Activated T-cell treated with anti-CD3 and anti-CD28 coated beads, Interleukin-2, amount 50 U/mL, for 72 hours (primary cell): ENCODE results near the gene LRRFIP1. TPM values are rescaled to one million over a fixed set of nuclear protein-coding genes. Genes with fewer than 3 reads are reported as not detected.
A peak's percentile ranks its signal among the peaks of the same experiment; 100 is the strongest.

Experiments
- ATAC-seq, 2 donors: fragments of 150-1000 bp; cut with Tn5 transposase; replicated peaks in 1 of 2; 2 replicates each; pipeline ENCODE4 v1.10.0; 2021; ENCODE audit warnings: moderate library complexity in 2 of 2, mild to moderate bottlenecking in 1 of 2
- DNase-seq, 2 donors: peaks; one replicate each; pipeline ENCODE4 v3.0.0; 2021 to 2022; ENCODE audit warnings: mixed read lengths in 1 of 2
- H3K27ac Mint-ChIP-seq: one replicate; pipeline ENCODE4 v1.8.0; 2022; ENCODE audit warnings: mild to moderate bottlenecking, moderate library complexity, mixed read lengths
- H3K27me3 Mint-ChIP-seq: one replicate; pipeline ENCODE4 v1.8.0; 2022; ENCODE audit warnings: low read depth, mixed read lengths
- H3K36me3 Mint-ChIP-seq, 2 donors: one replicate each; pipeline ENCODE4 v1.8.0; 2022; ENCODE audit warnings: mixed read lengths in 2 of 2, mild to moderate bottlenecking in 1 of 2; ENCODE audit not compliant: insufficient read depth in 2 of 2
- H3K4me1 Mint-ChIP-seq: one replicate; pipeline ENCODE4 v1.8.0; 2022; ENCODE audit warnings: low read depth, mixed read lengths
- H3K4me3 Mint-ChIP-seq, 2 donors: one replicate each; pipeline ENCODE4 v1.8.0; 2022; ENCODE audit warnings: mild to moderate bottlenecking in 2 of 2, mixed read lengths in 2 of 2, moderate library complexity in 2 of 2
- H3K9me3 Mint-ChIP-seq, 2 donors: one replicate each; pipeline ENCODE4 v1.8.0; 2022; ENCODE audit warnings: mixed read lengths in 2 of 2
- total RNA-seq, 2 donors: library from RNA; stranded (reverse); gene quantifications; one replicate each; pipeline ENCODE4 v1.2.3, GENCODE V29; 2022

The LRRFIP1 gene
- total RNA-seq, 2 donors from 2014 or later = 198 to 239 TPM

- H3K4me3 Mint-ChIP-seq = no peak overlapping the region
- no peaks in the 10 kb centered on the region for H3K9me3 Mint-ChIP-seq
- DNase-seq = no peak
- ATAC-seq = no peak
- H3K27me3 Mint-ChIP-seq = no peaks in the 10 kb centered on the region
- peak overlapping the region; percentile 89 for H3K27ac Mint-ChIP-seq
- H3K4me1 Mint-ChIP-seq = peaks cover 55% of the 10 kb centered on the region
- peaks cover 3 to 15% of the 10 kb centered on the region in 2 donors for H3K36me3 Mint-ChIP-seq
Observed at GRCh38 chr2:237711458-237712150, 84.2 kb downstream of the LRRFIP1 start.

GRCh38 chr2:237712477-237713377, 85.3 kb downstream of the LRRFIP1 start:
- peaks cover 55% of the 10 kb centered on the region for H3K4me1 Mint-ChIP-seq
- H3K36me3 Mint-ChIP-seq = peaks cover 3 to 13% of the 10 kb centered on the region in 2 donors
- peak in 1 of 2 donors; percentile 11 for ATAC-seq
- H3K9me3 Mint-ChIP-seq = no peaks in the 10 kb centered on the region
- H3K4me3 Mint-ChIP-seq = no peak overlapping the region
- DNase-seq = no peak
- peak overlapping the region; percentile 56 for H3K27ac Mint-ChIP-seq
- no peaks in the 10 kb centered on the region for H3K27me3 Mint-ChIP-seq

GRCh38 chr2:237714690-237715458, 87.5 kb downstream of the LRRFIP1 start:
- peaks cover 49% of the 10 kb centered on the region for H3K4me1 Mint-ChIP-seq
- peak overlapping the region; percentile 56 for H3K27ac Mint-ChIP-seq
- peaks cover 3 to 17% of the 10 kb centered on the region in 2 donors for H3K36me3 Mint-ChIP-seq
- no peak for ATAC-seq
- H3K27me3 Mint-ChIP-seq = no peaks in the 10 kb centered on the region
- peak overlapping the region in 1 of 2 donors; percentile 21 for H3K4me3 Mint-ChIP-seq
- no peak for DNase-seq
- H3K9me3 Mint-ChIP-seq = no peaks in the 10 kb centered on the region

- Mint-ChIP-seq H3K4me3 (peak overlapping the region in 1 of 2 donors; percentile 8), H3K9me3 (no peaks in the 10 kb centered on the region), H3K4me1 (peaks cover 49% of the 10 kb centered on the region), H3K27me3 (no peaks in the 10 kb centered on the region), H3K27ac (peak overlapping the region; percentile 56), H3K36me3 (peaks cover 3 to 16% of the 10 kb centered on the region in 2 donors)
- DNase-seq (no peak), ATAC-seq (no peak)
Observed at GRCh38 chr2:237715459-237715947, 88.1 kb downstream of the LRRFIP1 start.

- ATAC-seq (no peak), DNase-seq (no peak)
- peaks cover 49% of the 10 kb centered on the region for H3K4me1 Mint-ChIP-seq
- H3K36me3 Mint-ChIP-seq = peaks cover 6 to 14% of the 10 kb centered on the region in 2 donors
- H3K27ac Mint-ChIP-seq = peak overlapping the region; percentile 94
- no peak overlapping the region for H3K4me3 Mint-ChIP-seq
- no peaks in the 10 kb centered on the region for H3K9me3 Mint-ChIP-seq
- no peaks in the 10 kb centered on the region for H3K27me3 Mint-ChIP-seq
Observed at GRCh38 chr2:237716011-237716410, 88.6 kb downstream of the LRRFIP1 start.

- H3K36me3 Mint-ChIP-seq = peaks cover 4 to 12% of the 10 kb centered on the region in 2 donors
- ATAC-seq (no peak), DNase-seq (no peak)
- peak overlapping the region; percentile 58 for H3K27ac Mint-ChIP-seq
- no peaks in the 10 kb centered on the region for H3K27me3 Mint-ChIP-seq
- no peak overlapping the region for H3K4me3 Mint-ChIP-seq
- peaks cover 51% of the 10 kb centered on the region for H3K4me1 Mint-ChIP-seq
- no peaks in the 10 kb centered on the region for H3K9me3 Mint-ChIP-seq
Observed at GRCh38 chr2:237717366-237718276, 90.2 kb downstream of the LRRFIP1 start.

- ATAC-seq (no peak), DNase-seq (no peak)
- Mint-ChIP-seq H3K27me3 (no peaks in the 10 kb centered on the region), H3K4me1 (peaks cover 47% of the 10 kb centered on the region), H3K4me3 (no peak overlapping the region), H3K36me3 (peaks cover 4 to 11% of the 10 kb centered on the region in 2 donors), H3K9me3 (no peaks in the 10 kb centered on the region), H3K27ac (peak overlapping the region; percentile 83)
Observed at GRCh38 chr2:237718277-237718634, 90.9 kb downstream of the LRRFIP1 start.

- ATAC-seq = no peak
- Mint-ChIP-seq H3K27me3 (no peaks in the 10 kb centered on the region), H3K4me1 (peaks cover 38% of the 10 kb centered on the region), H3K36me3 (peaks cover 4 to 17% of the 10 kb centered on the region in 2 donors), H3K9me3 (no peaks in the 10 kb centered on the region), H3K27ac (peak overlapping the region; percentile 8), H3K4me3 (no peak overlapping the region)
- no peak for DNase-seq
Observed at GRCh38 chr2:237720444-237720843, 93.1 kb downstream of the LRRFIP1 start.

- H3K9me3 Mint-ChIP-seq = no peaks in the 10 kb centered on the region
- DNase-seq (no peak), ATAC-seq (no peak)
- H3K4me3 Mint-ChIP-seq = no peak overlapping the region
- peak overlapping the region; percentile 8 for H3K27ac Mint-ChIP-seq
- H3K27me3 Mint-ChIP-seq = no peaks in the 10 kb centered on the region
- peaks cover 4 to 17% of the 10 kb centered on the region in 2 donors for H3K36me3 Mint-ChIP-seq
- H3K4me1 Mint-ChIP-seq = peaks cover 33% of the 10 kb centered on the region
Observed at GRCh38 chr2:237720957-237721356, 93.6 kb downstream of the LRRFIP1 start.

GRCh38 chr2:237721458-237721857, 94.1 kb downstream of the LRRFIP1 start:
- peaks cover 4 to 14% of the 10 kb centered on the region in 2 donors for H3K36me3 Mint-ChIP-seq
- H3K4me1 Mint-ChIP-seq = peaks cover 34% of the 10 kb centered on the region
- DNase-seq = no peak
- H3K9me3 Mint-ChIP-seq = no peaks in the 10 kb centered on the region
- ATAC-seq = no peak
- H3K4me3 Mint-ChIP-seq = no peak overlapping the region
- peak overlapping the region; percentile 6 for H3K27ac Mint-ChIP-seq
- H3K27me3 Mint-ChIP-seq = no peaks in the 10 kb centered on the region

- peaks cover 35% of the 10 kb centered on the region for H3K4me1 Mint-ChIP-seq
- no peak overlapping the region for H3K27ac Mint-ChIP-seq
- DNase-seq = no peak
- no peaks in the 10 kb centered on the region for H3K27me3 Mint-ChIP-seq
- no peaks in the 10 kb centered on the region for H3K9me3 Mint-ChIP-seq
- H3K4me3 Mint-ChIP-seq = no peak overlapping the region
- H3K36me3 Mint-ChIP-seq = peaks cover 4 to 13% of the 10 kb centered on the region in 2 donors
- ATAC-seq = no peak
Observed at GRCh38 chr2:237722616-237723015, 95.2 kb downstream of the LRRFIP1 start.

GRCh38 chr2:237723023-237723422, 95.6 kb downstream of the LRRFIP1 start:
- ATAC-seq = no peak
- peaks cover 4 to 13% of the 10 kb centered on the region in 2 donors for H3K36me3 Mint-ChIP-seq

More at GRCh38 chr2:237723023-237723422, 95.6 kb downstream of the LRRFIP1 start:
- Mint-ChIP-seq H3K4me3 (no peak overlapping the region), H3K27me3 (no peaks in the 10 kb centered on the region), H3K4me1 (peaks cover 39% of the 10 kb centered on the region), H3K9me3 (no peaks in the 10 kb centered on the region), H3K27ac (peak overlapping the region; percentile 69)
- DNase-seq = no peak
